IMR-90 (cell line): ENCODE measurements around the gene SLC37A3.

Experiments used
- CEBPB ChIP-seq: IDR thresholded peaks from 2 replicates; pipeline ENCODE4 v1.6.1; 2012; ENCODE audit warnings: low read depth, low read length, improper control_type of control experiment
- CHD1 ChIP-seq: IDR thresholded peaks from 2 replicates; pipeline ENCODE4 v1.6.1; 2012; ENCODE audit warnings: low read depth, low read length, improper control_type of control experiment
- CTCF ChIP-seq: conservative IDR thresholded peaks from 2 replicates; pipeline ENCODE4 v1.5.1; 2012; ENCODE audit warnings: mild to moderate bottlenecking, low read depth, low read length, improper control_type of control experiment
- FOS ChIP-seq: fragments of 150-350 bp; IDR thresholded peaks from 2 replicates; pipeline ENCODE4 v1.6.1; 2016; ENCODE audit warnings: low read depth, low read length
- MAZ ChIP-seq: IDR thresholded peaks from 2 replicates; pipeline ENCODE4 v1.6.1; 2012; ENCODE audit warnings: low read depth, mild to moderate bottlenecking, low read length, improper control_type of control experiment, moderate library complexity, borderline replicate concordance
- MXI1 ChIP-seq: IDR thresholded peaks from 2 replicates; pipeline ENCODE4 v1.6.1; 2012; ENCODE audit warnings: low read depth, mild to moderate bottlenecking, low read length, moderate library complexity, borderline replicate concordance
- POLR2A ChIP-seq: IDR thresholded peaks from 2 replicates; pipeline ENCODE4 v1.6.1; 2012; ENCODE audit warnings: mild to moderate bottlenecking, low read depth, low read length
- RFX5 ChIP-seq: IDR thresholded peaks from 2 replicates; pipeline ENCODE4 v1.8.0; 2012; ENCODE audit warnings: low read depth, mild to moderate bottlenecking, low read length, moderate library complexity
- SMC3 ChIP-seq: fragments of 150-350 bp; IDR thresholded peaks from 2 replicates; pipeline ENCODE4 v1.6.1; 2016; ENCODE audit warnings: low read depth, mild to moderate bottlenecking, antibody characterized with exemption, low read length, moderate library complexity
- USF2 ChIP-seq: fragments of 150-350 bp; IDR thresholded peaks from 2 replicates; pipeline ENCODE4 v1.6.1; 2017; ENCODE audit warnings: mild to moderate bottlenecking, antibody characterized with exemption, low read length, low read depth
- TF ChIP-seq, protein P1 (sequence below): fragments of 150-350 bp; IDR thresholded peaks from 2 replicates; pipeline ENCODE4 v1.6.1; 2016; ENCODE audit warnings: low read depth, mild to moderate bottlenecking, low read length, moderate library complexity, borderline replicate concordance

GRCh38 chr7:140403878-140404564 is 5.7 kb upstream of the SLC37A3 start, which contains the start of gene RAB19:
- TF ChIP-seq, protein P1, sequence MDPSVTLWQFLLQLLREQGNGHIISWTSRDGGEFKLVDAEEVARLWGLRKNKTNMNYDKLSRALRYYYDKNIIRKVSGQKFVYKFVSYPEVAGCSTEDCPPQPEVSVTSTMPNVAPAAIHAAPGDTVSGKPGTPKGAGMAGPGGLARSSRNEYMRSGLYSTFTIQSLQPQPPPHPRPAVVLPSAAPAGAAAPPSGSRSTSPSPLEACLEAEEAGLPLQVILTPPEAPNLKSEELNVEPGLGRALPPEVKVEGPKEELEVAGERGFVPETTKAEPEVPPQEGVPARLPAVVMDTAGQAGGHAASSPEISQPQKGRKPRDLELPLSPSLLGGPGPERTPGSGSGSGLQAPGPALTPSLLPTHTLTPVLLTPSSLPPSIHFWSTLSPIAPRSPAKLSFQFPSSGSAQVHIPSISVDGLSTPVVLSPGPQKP: no peak
- no peak for TF ChIP-seq CHD1
- TF ChIP-seq CTCF: no peak
- TF ChIP-seq CEBPB: no peak
- TF ChIP-seq MXI1: no peak
- TF ChIP-seq POLR2A: no peak
- TF ChIP-seq USF2: no peak
- no peak for TF ChIP-seq SMC3
- no peak for TF ChIP-seq RFX5
- TF ChIP-seq MAZ: no peak
- no peak for TF ChIP-seq FOS
